ENCODE data around the gene RBM20.

The RBM20 gene

DNA sequence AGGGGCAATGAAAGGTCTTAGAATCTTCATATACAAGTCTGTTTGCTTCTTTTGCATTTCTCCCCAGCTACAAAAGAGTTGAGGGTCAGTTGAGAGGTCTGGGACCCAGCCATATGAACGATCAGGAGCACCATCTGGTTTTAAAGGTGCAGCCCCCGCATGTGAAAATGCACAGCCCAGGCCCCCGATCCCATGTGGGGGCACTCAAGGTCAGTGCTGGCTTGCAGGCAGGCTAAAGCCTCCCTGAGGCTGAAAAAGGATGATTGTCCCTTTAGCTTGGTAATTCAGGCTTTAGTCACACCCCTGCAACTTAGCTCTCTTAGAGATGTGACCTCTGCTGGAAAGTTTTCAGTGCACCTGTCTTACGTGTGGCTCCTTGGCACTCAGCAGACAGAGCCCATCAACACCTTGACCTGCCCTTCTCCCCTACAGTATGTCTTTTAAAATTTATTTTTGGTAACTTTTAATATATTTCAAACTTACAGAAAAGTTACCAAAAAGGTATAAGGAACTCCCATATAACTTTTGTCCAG is 147.5 kb downstream of the RBM20 start:
- DNase-seq: no peak

- no peak for DNase-seq
These were observed 148.5 kb downstream of the RBM20 start for GRCh38 chr10:110792476-110793125.

DNA sequence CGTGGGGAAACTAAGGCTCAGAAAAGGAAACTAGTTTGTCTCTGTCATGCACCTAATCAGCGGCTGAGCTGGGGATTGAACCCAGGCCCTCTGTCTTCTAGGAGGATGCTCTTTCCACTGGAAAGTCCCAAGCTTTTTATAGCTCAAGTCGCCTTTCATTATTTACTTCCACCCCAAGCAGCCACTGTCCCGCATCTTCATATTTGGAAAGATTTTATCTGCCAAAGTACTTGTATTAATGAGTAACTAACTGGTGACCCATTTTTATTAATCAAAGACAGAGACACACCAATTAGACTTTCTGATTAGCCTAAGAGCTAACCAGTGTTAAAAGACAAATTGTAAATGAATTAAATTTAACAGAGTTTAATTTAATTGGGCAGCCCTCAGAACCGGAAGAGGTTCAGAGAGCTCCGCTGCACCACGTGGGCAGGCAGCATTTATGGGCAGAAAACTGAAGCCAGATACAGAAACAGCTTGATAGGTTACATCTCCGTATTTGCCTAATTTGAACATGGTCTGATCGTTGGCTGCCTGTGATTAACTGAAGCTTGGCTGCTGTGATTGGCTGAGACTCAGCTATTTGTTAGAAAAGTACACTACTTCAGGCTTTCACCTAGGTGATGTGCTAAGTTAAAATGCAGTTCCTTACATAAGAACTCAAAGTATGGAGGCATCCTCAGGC is 149.1 kb downstream of the RBM20 start:
- no peak for DNase-seq

- DNase-seq: no peak
These were observed 149.8 kb downstream of the RBM20 start for GRCh38 chr10:110793886-110794285.

DNA sequence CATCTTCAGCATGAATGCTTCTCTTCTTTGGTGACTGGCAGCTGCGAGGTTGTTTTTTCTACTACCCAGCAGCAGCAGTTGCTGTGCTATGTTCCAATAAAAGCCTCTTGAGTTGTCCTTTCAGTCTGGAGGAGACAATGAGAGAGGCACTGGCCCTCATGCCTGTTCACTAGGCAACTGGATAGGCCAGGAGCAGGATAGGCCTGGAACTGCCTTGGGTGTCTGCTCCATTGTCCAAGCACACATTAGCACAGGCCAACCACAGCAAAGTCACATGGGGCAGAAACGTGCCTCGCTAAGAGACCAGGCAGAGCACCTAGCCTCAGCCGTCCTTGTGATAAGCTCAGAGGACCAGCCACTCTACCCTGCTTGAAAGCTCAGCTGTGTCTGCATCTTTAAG is 150.7 kb downstream of the RBM20 start:
- DNase-seq: no peak

GRCh38 chr10:110797416-110797815 is 153.3 kb downstream of the RBM20 start:
- DNase-seq: no peak

GRCh38 chr10:110798340-110798739 is 154.2 kb downstream of the RBM20 start:
- no peak for DNase-seq

DNA sequence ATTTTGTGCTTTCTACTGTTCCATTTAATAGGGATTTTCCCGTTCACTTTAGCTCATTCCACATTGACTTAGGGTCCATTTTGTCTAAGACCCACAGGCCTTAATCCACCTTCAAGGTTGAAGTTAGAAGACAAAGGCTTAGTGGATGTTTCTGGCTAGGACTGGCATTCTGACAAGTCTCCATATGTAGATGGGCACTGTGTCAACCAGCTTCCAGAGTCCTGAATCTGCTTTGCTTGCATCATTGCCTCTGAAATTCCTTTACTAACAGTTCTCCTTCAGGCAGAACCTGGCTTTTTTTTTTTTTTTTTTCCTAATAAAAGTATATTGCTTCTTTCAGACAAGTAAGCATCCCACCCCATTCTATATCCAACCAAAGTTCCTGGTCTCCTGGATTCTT is 158.0 kb downstream of the RBM20 start:
- no peak for DNase-seq

- peak; percentile 67 for DNase-seq
These were observed 158.6 kb downstream of the RBM20 start for GRCh38 chr10:110802551-110803238.

- no peak for DNase-seq
These were observed 159.2 kb downstream of the RBM20 start for GRCh38 chr10:110803239-110803749.

DNA sequence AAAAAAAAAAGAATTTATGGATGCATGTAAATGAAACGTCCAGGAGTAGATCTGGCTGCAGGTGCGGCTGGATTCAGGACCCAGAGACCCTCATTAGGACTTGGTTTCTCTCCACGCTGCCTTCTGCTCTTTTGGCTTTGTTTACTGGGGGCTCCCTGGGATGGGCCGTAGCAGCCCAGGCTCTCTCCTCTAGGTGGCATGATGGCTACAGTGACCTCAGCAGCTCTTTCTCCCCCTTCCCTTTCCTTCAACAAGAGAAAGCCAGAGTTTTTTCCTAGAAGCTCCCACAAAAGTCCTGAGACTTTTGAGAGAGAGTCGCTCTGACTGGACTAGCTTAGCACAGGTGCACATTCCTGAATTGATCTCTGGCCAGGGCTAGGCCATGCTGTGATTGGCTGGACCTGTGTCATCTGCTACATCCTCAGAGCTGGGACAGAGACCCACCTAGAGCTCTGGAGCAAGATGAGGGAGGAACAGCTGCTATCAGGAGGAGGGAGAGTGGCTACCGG is 159.7 kb downstream of the RBM20 start:
- DNase-seq: no peak

DNA sequence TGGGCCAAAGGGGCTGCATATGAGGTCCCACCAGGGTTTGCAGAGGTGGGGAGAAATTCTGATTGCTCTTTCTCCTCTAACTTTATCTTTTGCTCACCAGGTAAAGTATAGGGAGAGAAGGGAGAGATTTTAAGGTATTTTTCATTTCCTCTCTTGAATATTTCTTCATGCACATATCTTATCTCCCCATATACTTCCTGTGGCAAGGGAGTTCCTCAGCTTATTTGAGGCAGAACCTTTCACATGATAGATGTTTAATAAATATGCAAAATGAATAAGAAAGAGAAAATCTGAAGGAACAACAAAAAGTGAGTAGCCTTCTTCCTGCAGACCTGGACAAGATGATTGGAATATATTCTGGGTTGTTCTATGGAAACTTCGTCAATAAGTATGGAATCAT is 160.2 kb downstream of the RBM20 start:
- DNase-seq: no peak

GRCh38 chr10:110805292-110805691 is 161.2 kb downstream of the RBM20 start:
- no peak for DNase-seq

GRCh38 chr10:110806335-110806734 is 162.2 kb downstream of the RBM20 start:
- DNase-seq: no peak

DNA sequence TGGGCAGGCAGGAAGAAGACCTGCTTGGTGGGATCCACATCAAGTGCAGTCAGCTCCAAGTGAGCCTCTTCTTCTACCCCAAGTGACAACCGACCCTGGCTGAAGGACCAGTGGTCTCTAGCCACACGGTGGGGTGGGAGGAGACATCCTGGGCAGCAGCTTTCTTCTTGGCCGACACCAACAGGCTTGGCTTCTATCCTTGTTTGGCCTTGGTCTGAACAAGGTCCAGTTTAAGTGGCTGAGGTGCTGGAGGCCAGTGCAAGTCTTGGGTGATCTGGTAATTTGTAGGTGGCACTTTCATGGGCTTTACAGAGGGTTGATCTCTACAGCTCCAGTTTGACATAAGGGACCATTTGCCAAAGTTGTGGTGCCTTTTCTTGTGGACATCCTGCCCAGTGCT is 164.0 kb downstream of the RBM20 start:
- no peak for DNase-seq

DNA sequence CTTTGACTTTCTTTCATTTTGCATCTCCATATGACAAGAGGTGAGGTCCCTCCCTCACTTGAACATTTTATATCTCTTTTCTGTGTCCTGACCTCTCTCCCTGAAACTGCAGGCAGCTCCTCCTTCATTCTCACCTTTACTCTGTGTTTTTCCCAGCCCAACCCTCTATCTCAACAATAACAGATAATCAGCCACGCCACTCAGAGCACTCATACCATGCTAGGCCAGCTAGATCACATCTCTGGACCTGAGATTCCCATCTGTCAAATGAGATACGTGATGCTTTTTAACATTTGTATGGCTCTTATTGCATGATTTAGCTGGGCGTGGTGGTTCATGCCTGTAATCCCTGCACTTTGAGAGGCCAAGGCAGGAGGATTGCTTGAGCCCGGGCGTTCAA is 164.5 kb downstream of the RBM20 start:
- DNase-seq: no peak

- DNase-seq: no peak
These were observed 166.5 kb downstream of the RBM20 start for GRCh38 chr10:110810625-110811024.

DNA sequence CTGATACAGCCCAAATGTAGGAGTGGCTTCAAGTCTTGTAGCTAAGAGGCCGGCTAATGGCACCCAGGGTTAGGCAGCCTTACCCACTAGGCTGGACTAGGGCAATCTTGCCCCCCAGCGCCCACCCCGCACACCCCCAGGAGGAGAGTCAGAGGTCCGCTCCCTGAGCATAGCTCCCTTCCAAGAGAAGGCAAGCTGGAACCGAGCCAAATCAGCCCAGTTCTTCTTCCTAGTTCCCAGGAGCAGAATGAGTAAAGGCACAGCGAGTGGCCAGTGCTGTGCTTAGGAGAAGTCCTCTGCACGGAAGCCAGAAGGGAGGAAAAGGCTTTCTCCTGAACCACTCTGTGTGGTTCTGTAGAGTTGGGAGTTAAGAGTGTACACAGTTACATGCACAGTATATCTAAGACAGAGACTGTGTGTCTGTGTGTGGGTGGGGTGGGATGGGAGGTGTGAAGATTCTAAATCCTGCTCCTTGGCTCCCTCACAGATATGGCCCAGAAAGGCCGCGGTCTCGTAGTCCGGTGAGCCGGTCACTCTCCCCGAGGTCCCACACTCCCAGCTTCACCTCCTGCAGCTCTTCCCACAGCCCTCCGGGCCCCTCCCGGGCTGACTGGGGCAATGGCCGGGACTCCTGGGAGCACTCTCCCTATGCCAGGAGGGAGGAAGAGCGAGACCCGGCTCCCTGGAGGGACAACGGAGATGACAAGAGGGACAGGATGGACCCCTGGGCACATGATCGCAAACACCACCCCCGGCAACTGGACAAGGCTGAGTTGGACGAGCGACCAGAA is 167.8 kb downstream of the RBM20 start:
- DNase-seq: no peak

DNA sequence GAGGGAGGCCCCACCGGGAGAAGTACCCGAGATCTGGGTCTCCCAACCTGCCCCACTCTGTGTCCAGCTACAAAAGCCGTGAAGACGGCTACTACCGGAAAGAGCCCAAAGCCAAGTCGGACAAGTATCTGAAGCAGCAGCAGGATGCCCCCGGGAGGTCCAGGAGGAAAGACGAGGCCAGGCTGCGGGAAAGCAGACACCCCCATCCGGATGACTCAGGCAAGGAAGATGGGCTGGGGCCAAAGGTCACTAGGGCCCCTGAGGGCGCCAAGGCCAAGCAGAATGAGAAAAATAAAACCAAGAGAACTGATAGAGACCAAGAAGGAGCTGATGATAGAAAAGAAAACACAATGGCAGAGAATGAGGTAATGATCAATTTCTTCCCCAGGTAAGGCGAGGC is 168.4 kb downstream of the RBM20 start:
- DNase-seq: no peak

DNA sequence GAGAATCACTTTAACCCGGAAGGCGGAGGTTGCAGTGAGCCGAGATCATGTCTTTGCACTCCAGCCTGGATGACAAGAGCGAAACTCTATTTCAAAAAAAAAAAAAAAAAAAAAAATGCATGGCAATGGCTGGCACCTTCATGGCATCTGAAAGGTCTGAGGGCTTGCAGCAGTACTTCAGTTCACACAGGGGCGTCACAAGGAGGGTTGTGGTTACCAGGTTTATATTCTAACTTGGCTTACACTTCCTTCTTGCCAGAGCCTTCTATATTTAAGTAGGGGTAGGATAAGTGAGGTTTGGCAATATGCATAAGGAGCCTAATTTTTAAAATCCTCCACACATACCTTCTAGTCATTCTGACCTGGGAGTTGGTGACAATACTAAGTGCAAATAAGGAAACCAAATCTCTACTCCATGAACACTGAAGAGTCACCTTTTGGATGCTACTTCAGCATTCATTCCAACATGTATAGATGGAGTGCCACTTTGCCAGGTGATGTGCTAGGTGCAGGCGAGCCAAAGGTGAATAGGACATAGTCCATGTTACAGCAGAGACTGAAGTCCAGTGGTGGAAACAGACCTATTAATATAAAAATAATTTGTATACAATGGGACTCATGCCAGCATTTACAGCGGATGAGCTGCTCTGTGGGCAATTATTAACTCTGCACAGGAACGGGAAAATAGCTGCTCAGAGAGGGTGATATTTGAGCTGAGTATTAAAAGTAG is 169.8 kb downstream of the RBM20 start:
- no peak for DNase-seq

- no peak for DNase-seq
These were observed 171.3 kb downstream of the RBM20 start for GRCh38 chr10:110815354-110816004.

All from DMS53 (cell line).